GM12878 (cell line): ENCODE data around the gene GIT1. TPM values are rescaled to one million over a fixed set of nuclear protein-coding genes. Genes with fewer than 3 reads are reported as not detected.

ENCODE experiments used
- ATAC-seq: fragments of 200-7000 bp; cut with Tn5 transposase; 3 replicates; pipeline ENCODE4 v1.9.1; 2020; ENCODE audit warnings: mild to moderate bottlenecking, moderate library complexity
- BruUV-seq: library from RNA; stranded (reverse); fragments of 400-500 nt; replicated peaks from 2 replicates; lab custom pipeline; 2021; lab: Mats Ljungman, UMichigan
- CTCF ChIA-PET: fragments of 300-600 bp; sonication (Branson Sonifier 250); formaldehyde crosslinking; extraction: SDS; loops from one replicate; lab custom pipeline; 2021; ENCODE audit warnings: inconsistent platforms; lab: Yijun Ruan, JAX
- POLR2A ChIA-PET: fragments of 350-600 bp; formaldehyde crosslinking; extraction: SDS; loops from one replicate; lab custom pipeline; 2021; ENCODE audit warnings: inconsistent platforms; lab: Charles Lee
- RAD21 ChIA-PET: fragments of 300-600 bp; sonication (Branson Sonifier 250); formaldehyde crosslinking; loops from one replicate; lab custom pipeline; 2023; ENCODE audit warnings: antibody characterized with exemption; ENCODE audit not compliant: unreplicated experiment; lab: Charles Lee
- SMC1A ChIA-PET: fragments of 300-600 bp; sonication (Branson Sonifier 250); formaldehyde crosslinking; loops from one replicate; lab custom pipeline; 2023; ENCODE audit not compliant: unreplicated experiment, uncharacterized antibody; lab: Charles Lee
- DNase-seq: peaks from one replicate; pipeline ENCODE4 v3.0.0-alpha.2; 2011; ENCODE audit warnings: low read depth, low spot score
- FAIRE-seq: peaks from 3 replicates; lab custom pipeline; 2011; peaks lifted over from hg19 to GRCh38; lab: Jason Lieb, UNC
- H2AFZ ChIP-seq: 2 replicates; pipeline ENCODE4 v1.6.0; 2011; ENCODE audit warnings: low read depth, low read length, control low read depth; ENCODE audit not compliant: control insufficient read depth
- H3K27ac ChIP-seq: 2 replicates; pipeline ENCODE4 v1.5.1; 2011; ENCODE audit warnings: control low read depth; ENCODE audit not compliant: control insufficient read depth, insufficient read depth
- H3K27me3 ChIP-seq, 2 experiments: replicated peaks in 1 of 2; 2 replicates each; pipeline versions ENCODE4 v1.6.0 to v1.6.1; 2011; ENCODE audit warnings: low read length in 1 of 2; ENCODE audit not compliant: control insufficient read depth in 2 of 2, insufficient read depth in 2 of 2
- H3K36me3 ChIP-seq, 2 experiments: 2 replicates each; pipeline ENCODE4 v1.5.1; 2011; ENCODE audit warnings: low read length in 1 of 2; ENCODE audit not compliant: control insufficient read depth in 2 of 2, insufficient read depth in 2 of 2
- H3K4me1 ChIP-seq: 2 replicates; pipeline ENCODE4 v1.6.1; 2011; ENCODE audit warnings: mild to moderate bottlenecking, low read length, moderate library complexity, mixed read lengths; ENCODE audit not compliant: control insufficient read depth, insufficient read depth
- H3K4me2 ChIP-seq: 2 replicates; pipeline ENCODE4 v1.6.0; 2011; ENCODE audit warnings: control low read depth; ENCODE audit not compliant: control insufficient read depth, insufficient read depth
- H3K4me3 ChIP-seq: fragments of 200-600 bp; sonication (generic); 2 replicates; pipeline ENCODE4 v1.5.1; 2016
- H3K79me2 ChIP-seq: 2 replicates; pipeline ENCODE4 v1.6.0; 2011; ENCODE audit warnings: low read length; ENCODE audit not compliant: control insufficient read depth, insufficient read depth
- H3K9ac ChIP-seq: 2 replicates; pipeline ENCODE4 v1.8.0; 2011; ENCODE audit warnings: low read length, control low read depth, mixed read lengths; ENCODE audit not compliant: control insufficient read depth, insufficient read depth
- H3K9me3 ChIP-seq: replicated peaks from 3 replicates; pipeline ENCODE4 v1.5.1; 2011; ENCODE audit warnings: mild to moderate bottlenecking, low read length; ENCODE audit not compliant: control insufficient read depth, insufficient read depth
- H4K20me1 ChIP-seq: 2 replicates; pipeline ENCODE4 v1.6.0; 2011; ENCODE audit not compliant: control insufficient read depth, insufficient read depth
- ATF3 ChIP-seq: IDR thresholded peaks from 2 replicates; pipeline ENCODE4 v1.6.1; 2011; ENCODE audit warnings: low read depth, mild to moderate bottlenecking, low read length, moderate library complexity, borderline replicate concordance; ENCODE audit errors: extremely low read depth
- BCL11A ChIP-seq: IDR thresholded peaks from 2 replicates; pipeline ENCODE4 v1.6.1; 2011; ENCODE audit warnings: low read depth, low read length
- BHLHE40 ChIP-seq, 2 experiments: fragments of 450-650 bp in 1 of 2; IDR thresholded peaks; 2 replicates each; pipeline ENCODE4 v1.6.1; 2011 to 2017; ENCODE audit warnings: low read depth in 2 of 2, borderline replicate concordance in 1 of 2, improper control_type of control experiment in 1 of 2, low read length in 1 of 2, mild to moderate bottlenecking in 1 of 2
- CTCF ChIP-seq, 3 experiments: IDR thresholded peaks in 2 of 3; conservative IDR thresholded peaks in 1 of 3; 2 replicates each; pipeline ENCODE4 v1.5.1; 2011; ENCODE audit warnings: low read depth in 3 of 3, low read length in 3 of 3, mild to moderate bottlenecking in 3 of 3, control low read depth in 2 of 3, moderate library complexity in 2 of 3, inconsistent platforms in 1 of 3, mixed read lengths in 1 of 3; ENCODE audit not compliant: control insufficient read depth in 2 of 3, insufficient read depth in 1 of 3; ENCODE audit errors: extremely low read depth in 1 of 3
- IKZF1 ChIP-seq: fragments of 450-650 bp; conservative IDR thresholded peaks from 2 replicates; pipeline ENCODE4 v1.6.1; 2017; ENCODE audit warnings: antibody characterized with exemption, mild to moderate bottlenecking
- IRF3 ChIP-seq: fragments of 450-650 bp; IDR thresholded peaks from 2 replicates; pipeline ENCODE4 v1.6.1; 2014; ENCODE audit warnings: mild to moderate bottlenecking
- LARP7 ChIP-seq: fragments of 450-650 bp; IDR thresholded peaks from 2 replicates; pipeline ENCODE4 v1.6.1; 2017; ENCODE audit warnings: mild to moderate bottlenecking
- MEF2B ChIP-seq: fragments of 450-650 bp; IDR thresholded peaks from 2 replicates; pipeline ENCODE4 v1.6.1; 2018; ENCODE audit warnings: mild to moderate bottlenecking, moderate library complexity; ENCODE audit not compliant: partially characterized antibody, poor library complexity, severe bottlenecking
- MLLT1 ChIP-seq: fragments of 450-650 bp; IDR thresholded peaks from 2 replicates; pipeline ENCODE4 v1.6.1; 2016; ENCODE audit warnings: mild to moderate bottlenecking
- PML ChIP-seq: IDR thresholded peaks from 2 replicates; pipeline ENCODE4 v1.6.1; 2012; ENCODE audit warnings: low read length, inconsistent platforms
- RAD51 ChIP-seq: fragments of 450-650 bp; IDR thresholded peaks from 2 replicates; pipeline ENCODE4 v1.6.1; 2016; ENCODE audit warnings: moderate library complexity, mild to moderate bottlenecking, inconsistent platforms
- SMARCA5 ChIP-seq: fragments of 450-650 bp; IDR thresholded peaks from 2 replicates; pipeline ENCODE4 v1.6.1; 2017; ENCODE audit warnings: mild to moderate bottlenecking
- SP1 ChIP-seq: IDR thresholded peaks from one replicate; pipeline ENCODE4 v1.6.1; 2011; ENCODE audit warnings: low read depth, low read length
- STAT1 ChIP-seq: fragments of 450-650 bp; conservative IDR thresholded peaks from 2 replicates; pipeline ENCODE4 v1.6.1; 2014; ENCODE audit warnings: antibody characterized with exemption, mild to moderate bottlenecking
- TCF12 ChIP-seq: IDR thresholded peaks from 2 replicates; pipeline ENCODE4 v1.6.1; 2011; ENCODE audit warnings: low read depth, mild to moderate bottlenecking, low read length
- YY1 ChIP-seq: IDR thresholded peaks from 2 replicates; pipeline ENCODE4 v1.6.1; 2011; ENCODE audit warnings: low read depth, mild to moderate bottlenecking, low read length
- WGBS: methylation state at CpG from one replicate; pipeline ENCODE4 v1.1.6; 2016; ENCODE audit warnings: low lambda C conversion rate; ENCODE audit not compliant: insufficient replicate concordance, insufficient coverage; ENCODE audit errors: missing lambda C conversion rate; 5-methylcytosine and 5-hydroxymethylcytosine counted together
- in situ Hi-C: fragments of 300-500 bp; cut with MboI; formaldehyde crosslinking; loops from 9 replicates; pipeline ENCODE4 v1.14.3; 2018; ENCODE audit warnings: mixed read lengths
- intact Hi-C: fragments of 100-400 bp; cut with micrococcal nuclease; formaldehyde crosslinking; loops from one replicate; pipeline ENCODE4 v1.14.2; 2022; ENCODE audit not compliant: unreplicated experiment
- polyA plus RNA-seq, 11 experiments: library from polyadenylated mRNA; depleted of rRNA in 4 of 11; unstranded in 6 of 11; stranded (reverse) in 5 of 11; fragments of >200 nt; fragmentation: Nextera tagmentation in 4 of 11; fragmentation: Illumina TruSeq in 1 of 11; extraction: Ambion mirVana in 4 of 11; extraction: Trizol in 1 of 11; gene quantifications; 1 replicate in 1 of 11; 2 replicates in 10 of 11; pipeline versions ENCODE4 v1.2.1 to v1.2.3, GENCODE V29; 2011 to 2016; ENCODE audit warnings: inconsistent platforms in 2 of 11, missing spikeins in 2 of 11, low read depth in 1 of 11
- total RNA-seq, 4 experiments: library from RNA; depleted of rRNA in 3 of 4; stranded (reverse); fragments of >200 nt in 3 of 4; fragmentation: Illumina TruSeq in 1 of 4; extraction: Trizol in 1 of 4; gene quantifications; 2 replicates each; pipeline versions ENCODE4 v1.2.1 to v1.2.3, GENCODE V29; 2013 to 2021

The GIT1 gene
- total and polyA plus RNA-seq, 10 of the 15 experiments (the other 5 are each of a cell fraction or from before 2014, with no cell fraction given), result 0.24 to 45.3 (median 20.9) TPM

GRCh38 chr17:29587591-29587990 lies 1.9 kb downstream of the GIT1 start:
- Histone ChIP-seq H4K20me1 (no peaks in the 10 kb centered on the region), H3K9me3 (no peaks in the 10 kb centered on the region), H3K79me2 (peaks cover 33% of the 10 kb centered on the region), H3K27ac (no peak overlapping the region), H3K27me3 (no peaks in the 10 kb centered on the region), H3K4me1 (peaks cover 48% of the 10 kb centered on the region), H3K36me3 (no peaks in the 10 kb centered on the region; a peak in 2 of 4 replicates), H3K9ac (peak overlapping the region; percentile 78), H3K4me3 (peak overlapping the region; percentile 94), H2AFZ (no peak overlapping the region), H3K4me2 (peak overlapping the region; percentile 89)
- no peak for DNase-seq
- no peak for FAIRE-seq
- ATAC-seq, result no peak
- in situ Hi-C loops (no loop called here), intact Hi-C loops (no loop called here)
- POLR2A ChIA-PET, result interaction anchor here (0.6 to 3.1 kb wide), 4 partner anchors 8 to 30 kb away, joined by 4 to 9 read pairs (median 6); no protein-coding TSS in a partner anchor
- RAD21 ChIA-PET, result interaction anchor here (0.8 to 2.0 kb wide), 6 partner anchors 17 to 344 kb away, joined by 3 to 11 read pairs (median 4); no protein-coding TSS in a partner anchor
- no TSS peak for BruUV-seq
- SMC1A ChIA-PET, result interaction anchor here (1.0 to 2.9 kb wide), 5 partner anchors 13 to 218 kb away, joined by 3 to 15 read pairs (median 3); no protein-coding TSS in a partner anchor
- TF ChIP-seq CTCF (IDR thresholded peaks at IDR 0.05 in 2 of 3, conservative IDR thresholded peaks at IDR 0.05 in 1 of 3; ENCODE audit: control insufficient read depth in 2 of 3, extremely low read depth in 1 of 3, insufficient read depth in 1 of 3, low read depth in 3 of 3, low read length in 3 of 3) (no peak), SP1 (no peak), IRF3 (no peak), RAD51 (no peak), BCL11A (no peak), PML (no peak), BHLHE40 (IDR thresholded peaks at IDR 0.05; ENCODE audit: borderline replicate concordance in 1 of 2, low read depth in 2 of 2, low read length in 1 of 2) (no peak), IKZF1 (no peak), STAT1 (no peak), MLLT1 (no peak), LARP7 (no peak), TCF12 (no peak), SMARCA5 (no peak), MEF2B (no peak), ATF3 (no peak), YY1 (no peak)
- WGBS, result 88% methylated on average over 6 of the region's 6 CpGs
- CTCF ChIA-PET, result interaction anchor here (0.6 to 6.7 kb wide), 8 partner anchors 9 to 344 kb away, joined by 3 to 82 read pairs (median 6); no protein-coding TSS in a partner anchor
